Stimulated activated CD8-positive, alpha-beta memory T cell treated with anti-CD3 and anti-CD28 coated beads, Interleukin-15, amount 100 ng/mL, for 24 hours (primary cell): Measurements from ENCODE around the gene COMMD4.
"Not testable (repeated sequence)": the region's sequence is repeated elsewhere in the genome, so short reads cannot be mapped to it uniquely, and the experiment has no call there.

ENCODE experiments used
- DNase-seq: peaks from one replicate; pipeline ENCODE4 v3.0.0-alpha.2; 2020; ENCODE audit warnings: low read depth

COMMD4 gene

GRCh38 chr15:75383986-75384385 lies 48.1 kb downstream of the COMMD4 start:
- not testable (repeated sequence) for DNase-seq
